ENCODE results near the gene SDF4.

DNA sequence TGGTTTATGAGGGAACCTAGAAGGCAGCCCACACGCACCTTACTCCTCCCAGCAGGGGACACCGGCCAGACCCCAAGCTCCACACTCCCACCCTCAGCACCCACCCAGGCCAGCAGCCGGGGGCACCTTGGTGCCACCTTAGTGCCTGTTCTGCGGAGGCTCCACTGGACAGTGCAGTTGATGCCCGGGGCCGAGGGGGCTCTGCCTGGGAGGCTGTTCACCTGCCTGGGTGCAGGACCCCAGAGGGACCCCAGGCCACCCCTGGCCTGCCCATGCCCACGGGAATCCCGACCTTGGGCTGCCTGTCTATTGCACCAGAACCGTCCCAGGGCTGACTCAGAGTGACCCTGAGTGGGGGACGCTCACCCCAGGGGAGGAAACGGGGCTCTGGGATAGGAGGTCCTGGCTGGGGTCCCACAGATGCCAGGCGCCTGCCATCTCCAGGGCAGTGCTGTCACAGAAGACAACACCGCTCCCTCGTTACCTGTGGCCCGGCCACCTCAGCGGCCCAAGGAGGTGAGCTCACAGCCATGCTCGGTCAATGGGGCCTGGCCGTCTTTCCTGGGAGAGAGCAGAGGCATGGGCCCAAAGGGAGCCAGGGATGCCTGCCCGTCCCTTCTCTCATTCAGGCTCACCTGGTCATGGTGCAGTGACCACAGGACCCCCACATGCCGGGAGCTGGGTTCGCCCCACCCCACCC lies 49.1 kb upstream of the SDF4 start:
- TF ChIP-seq, protein P1, sequence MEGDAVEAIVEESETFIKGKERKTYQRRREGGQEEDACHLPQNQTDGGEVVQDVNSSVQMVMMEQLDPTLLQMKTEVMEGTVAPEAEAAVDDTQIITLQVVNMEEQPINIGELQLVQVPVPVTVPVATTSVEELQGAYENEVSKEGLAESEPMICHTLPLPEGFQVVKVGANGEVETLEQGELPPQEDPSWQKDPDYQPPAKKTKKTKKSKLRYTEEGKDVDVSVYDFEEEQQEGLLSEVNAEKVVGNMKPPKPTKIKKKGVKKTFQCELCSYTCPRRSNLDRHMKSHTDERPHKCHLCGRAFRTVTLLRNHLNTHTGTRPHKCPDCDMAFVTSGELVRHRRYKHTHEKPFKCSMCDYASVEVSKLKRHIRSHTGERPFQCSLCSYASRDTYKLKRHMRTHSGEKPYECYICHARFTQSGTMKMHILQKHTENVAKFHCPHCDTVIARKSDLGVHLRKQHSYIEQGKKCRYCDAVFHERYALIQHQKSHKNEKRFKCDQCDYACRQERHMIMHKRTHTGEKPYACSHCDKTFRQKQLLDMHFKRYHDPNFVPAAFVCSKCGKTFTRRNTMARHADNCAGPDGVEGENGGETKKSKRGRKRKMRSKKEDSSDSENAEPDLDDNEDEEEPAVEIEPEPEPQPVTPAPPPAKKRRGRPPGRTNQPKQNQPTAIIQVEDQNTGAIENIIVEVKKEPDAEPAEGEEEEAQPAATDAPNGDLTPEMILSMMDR (conservative IDR thresholded peaks at IDR 0.05 in 1 of 2, IDR thresholded peaks at IDR 0.05 in 1 of 2; ENCODE audit: extremely low read depth in 1 of 2, insufficient read depth in 1 of 2, low read depth in 1 of 2, low read length in 2 of 2): no peak
- TF ChIP-seq EZH2 (IDR thresholded peaks at IDR 0.05; ENCODE audit: borderline replicate concordance, low read length): no peak
